ENCODE measurements around the gene TBC1D22A. TPM values are rescaled to one million over a fixed set of nuclear protein-coding genes. Genes with fewer than 3 reads are reported as not detected.

TBC1D22A gene
- total and polyA plus RNA-seq, 9 of the 15 experiments (the other 6 are each of a cell fraction or from before 2014, with no cell fraction given), result 0.20 to 11.5 (median 5.2) TPM

GRCh38 chr22:47129902-47130635, 367.6 kb downstream of the TBC1D22A start (continued):
- TF ChIP-seq SMAD2 (IDR thresholded peaks at IDR 0.05; ENCODE audit: low read depth, low read length), result no peak
- TF ChIP-seq SUPT5H (IDR thresholded peaks at IDR 0.05), result no peak
- no peak for TF ChIP-seq SAFB2 (IDR thresholded peaks at IDR 0.05; ENCODE audit: borderline replicate concordance, low read depth, low read length, severe bottlenecking)
- TF ChIP-seq SRSF1 (IDR thresholded peaks at IDR 0.05; ENCODE audit: low read depth, low read length), result no peak
- no peak for TF ChIP-seq ZNF609 (CRISPR knock-in tag; IDR thresholded peaks at IDR 0.05; ENCODE audit: borderline replicate concordance)
- no peak for TF ChIP-seq ASH1L (IDR thresholded peaks at IDR 0.05; ENCODE audit: borderline replicate concordance, low read depth, partially characterized antibody)
- TF ChIP-seq ZNF668 (CRISPR knock-in tag; IDR thresholded peaks at IDR 0.05), result no peak
- TF ChIP-seq TAF1 (IDR thresholded peaks at IDR 0.05; ENCODE audit: control insufficient read depth, extremely low read depth, insufficient read depth, low read length, severe bottlenecking), result no peak
- no peak for TF ChIP-seq ZNF511 (CRISPR knock-in tag; IDR thresholded peaks at IDR 0.05)
- no peak for TF ChIP-seq SIN3B (IDR thresholded peaks at IDR 0.05; ENCODE audit: low read depth)
- TF ChIP-seq MEIS2 (IDR thresholded peaks at IDR 0.05; ENCODE audit: partially characterized antibody), result peak; percentile 81
- no peak for TF ChIP-seq PML (IDR thresholded peaks at IDR 0.05; ENCODE audit: low read length)
- TF ChIP-seq RNF2 (IDR thresholded peaks at IDR 0.05), result no peak
- TF ChIP-seq ZNF639 (CRISPR knock-in tag; conservative IDR thresholded peaks at IDR 0.05 in 1 of 2, IDR thresholded peaks at IDR 0.05 in 1 of 2), result no peak
- TF ChIP-seq MBD1 (CRISPR knock-in tag; IDR thresholded peaks at IDR 0.05), result no peak
- TF ChIP-seq EGR1 (conservative IDR thresholded peaks at IDR 0.05), result 0 out of 2 replicates have a peak, but pooled peaks have one; percentile 28
- peak; percentile 86 for TF ChIP-seq JUND (IDR thresholded peaks at IDR 0.05; ENCODE audit: borderline replicate concordance, low read depth, low read length)
- TF ChIP-seq JUND (tag; IDR thresholded peaks at IDR 0.05; ENCODE audit: borderline replicate concordance, low read depth, low read length), result peak; percentile 70; the same call in 1 of the 3 replicates
- TF ChIP-seq HDAC3 (IDR thresholded peaks at IDR 0.05; ENCODE audit: borderline replicate concordance, partially characterized antibody), result no peak

Data from K562 (cell line).